ENCODE measurements around the gene SCAI.
A peak's percentile ranks its signal among the peaks of the same experiment; 100 is the strongest.
"Not testable (repeated sequence)": the region's sequence is repeated elsewhere in the genome, so short reads cannot be mapped to it uniquely, and the experiment has no call there.

Gene SCAI

DNA sequence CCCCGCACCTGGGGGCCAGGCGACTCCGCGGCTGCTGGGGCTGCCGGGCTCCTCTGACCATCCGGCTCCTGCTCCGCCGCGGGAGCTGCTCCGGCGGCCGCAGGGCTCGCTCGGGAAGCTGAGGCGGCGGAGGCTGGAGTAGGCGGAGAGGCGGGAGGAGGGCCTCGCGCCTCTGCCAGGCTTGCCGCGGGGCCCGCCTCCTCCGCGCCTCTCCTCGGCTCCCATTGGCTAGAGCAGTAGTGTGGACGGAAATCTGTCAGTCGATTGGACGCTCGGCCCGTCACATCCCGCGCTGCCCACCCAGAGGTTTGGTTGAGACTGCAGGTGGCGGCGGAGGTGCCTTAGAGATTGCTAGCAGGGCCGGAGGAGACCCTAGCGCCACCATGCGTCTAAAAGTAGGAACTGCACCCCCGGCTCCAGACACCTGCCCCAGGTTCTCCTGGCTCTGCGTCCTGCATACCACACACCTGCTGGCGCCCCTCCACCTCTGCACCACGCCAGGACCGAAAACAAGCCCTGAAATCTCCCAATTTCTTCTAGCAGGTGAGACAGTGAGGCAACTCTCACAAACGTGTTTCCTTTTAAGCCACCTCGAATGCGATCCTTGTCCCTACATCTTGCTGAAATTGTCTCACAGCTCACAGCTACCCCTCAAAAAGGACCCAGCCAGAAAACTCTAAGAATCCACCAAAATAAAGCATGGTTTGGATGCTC, at the start of gene SCAI:
SCAI (minus strand) TSS at position 152 of the 714 bp plus-strand sequence; CDS start at position 61, 91 bp downstream.
- peak; percentile 99 for DNase-seq

DNA sequence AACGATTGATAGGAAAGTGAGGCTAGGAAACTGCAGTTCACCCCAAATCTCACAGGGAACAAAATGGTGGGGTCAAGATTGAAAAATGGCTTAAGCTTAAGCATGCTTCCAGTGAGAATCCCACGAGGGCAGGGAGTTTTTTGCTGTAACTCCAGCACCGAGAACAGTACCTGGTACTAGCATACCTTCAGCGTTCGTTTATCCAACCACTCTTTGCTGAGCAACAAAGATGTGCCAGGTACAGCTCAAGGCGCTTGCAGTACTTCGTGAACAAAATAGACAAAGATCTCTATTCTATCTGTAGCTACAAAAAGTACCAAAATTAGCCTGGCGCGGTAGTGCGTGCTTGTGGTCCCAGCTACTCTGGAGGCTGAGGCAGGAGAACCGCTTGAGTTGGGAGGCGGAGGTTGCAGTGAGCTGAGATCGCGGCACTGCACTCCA, 47.1 kb upstream of the SCAI start:
- no peak for DNase-seq

DNA sequence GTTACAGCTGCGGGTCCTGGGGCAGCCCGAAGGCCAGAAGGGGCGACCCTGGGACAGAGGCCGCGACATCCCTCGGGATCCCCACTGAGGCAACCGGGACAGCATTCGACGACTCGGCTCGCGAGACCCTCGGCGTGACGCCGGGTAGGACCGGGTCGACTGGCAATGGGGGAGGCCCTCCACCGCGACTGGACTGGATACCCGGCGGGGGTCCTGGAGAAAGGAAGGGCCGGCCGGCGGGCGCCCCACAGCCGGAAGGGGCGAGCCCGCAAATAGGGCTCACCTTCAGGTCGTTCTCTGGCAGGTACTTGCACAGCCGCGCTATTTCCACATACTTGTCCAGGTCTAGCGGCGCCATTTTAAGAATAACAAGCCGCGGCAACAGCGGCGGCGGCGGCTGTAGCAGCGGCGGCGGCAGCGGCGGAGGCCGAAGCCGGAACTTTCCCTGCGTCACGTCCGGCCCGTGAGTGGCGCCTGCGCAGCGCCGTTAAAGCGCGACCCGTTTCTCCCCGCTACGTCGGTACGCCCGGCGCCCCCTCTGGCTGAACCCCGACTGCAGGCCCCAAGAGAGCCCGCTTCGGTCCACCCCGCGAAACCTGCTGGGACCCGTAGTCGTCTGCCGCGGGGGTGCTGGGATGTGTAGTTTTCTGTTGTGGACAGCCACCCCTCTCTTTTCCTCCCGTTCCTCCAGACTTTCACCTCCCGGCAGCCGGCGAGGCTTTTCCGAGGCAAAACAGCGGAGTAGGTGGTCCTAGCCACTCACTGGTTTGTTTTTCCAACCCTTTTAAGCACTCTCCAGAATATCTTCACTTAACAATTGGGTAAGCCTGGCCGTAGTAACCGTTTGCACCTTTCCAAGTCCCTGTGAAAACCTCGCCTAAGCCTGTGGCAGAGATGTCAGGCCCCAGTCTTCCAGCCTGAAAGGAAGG, 46.3 kb upstream of the SCAI start, which contains the start of gene PPP6C:
PPP6C (minus strand) TSS at position 443 of the 929 bp plus-strand sequence; CDS start at position 358, 85 bp downstream.
- peak; percentile 95 for DNase-seq

DNA sequence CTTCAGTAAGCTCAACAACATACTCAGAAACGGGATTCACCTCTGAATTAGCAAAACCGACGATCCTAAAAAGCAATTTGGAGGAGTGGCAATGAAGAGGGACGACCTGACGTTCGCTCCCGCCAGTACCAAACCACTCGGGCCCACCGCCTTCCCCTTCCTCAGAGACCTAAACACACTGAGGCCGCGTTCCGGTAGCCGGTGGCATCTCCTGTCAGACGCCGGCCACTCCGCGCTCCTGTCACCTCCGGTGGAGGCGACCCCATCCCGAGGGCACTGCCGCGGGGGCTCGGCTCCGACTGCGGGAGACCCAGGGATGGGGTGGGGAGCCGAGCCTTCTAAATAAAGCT, 45.7 kb upstream of the SCAI start:
- DNase-seq: peak; percentile 15

DNA sequence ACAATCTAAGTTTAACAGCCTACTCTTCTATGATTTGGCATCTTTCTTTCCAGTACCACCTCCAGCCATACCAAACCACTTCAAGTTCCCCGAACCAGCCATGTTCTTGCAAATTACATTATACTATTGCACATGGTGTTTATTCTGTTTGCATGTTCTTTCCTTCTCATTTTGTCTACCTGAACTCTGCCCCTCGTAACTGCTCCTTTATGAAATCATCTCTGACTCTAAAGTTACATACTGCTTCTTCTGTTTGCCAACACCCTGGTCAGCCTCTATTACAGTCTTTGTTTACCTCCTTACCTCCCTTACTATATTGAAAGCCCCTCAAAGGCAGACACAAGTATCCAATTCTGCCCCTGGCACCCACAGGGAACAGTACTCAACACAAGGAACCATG, 40.2 kb upstream of the SCAI start:
- no peak for DNase-seq

DNA sequence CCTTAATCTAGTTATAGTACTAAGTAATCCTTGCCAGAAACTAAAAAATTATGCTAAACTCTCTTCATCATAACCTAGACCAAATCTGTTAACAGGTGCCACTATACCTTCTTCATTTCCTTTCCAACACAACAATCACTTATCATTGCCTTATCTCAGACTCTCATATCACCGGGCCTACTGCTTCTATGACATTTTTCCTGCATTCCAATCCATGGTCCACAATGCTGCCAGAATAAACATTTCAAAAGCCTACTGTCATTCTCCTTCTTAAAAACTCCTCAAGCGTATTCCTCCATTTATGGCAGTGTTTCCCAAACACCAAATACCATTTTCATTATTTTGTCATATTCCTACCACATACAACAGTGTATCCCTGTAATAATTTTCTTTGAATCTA, 39.7 kb upstream of the SCAI start:
- peak; percentile 60 for DNase-seq

DNA sequence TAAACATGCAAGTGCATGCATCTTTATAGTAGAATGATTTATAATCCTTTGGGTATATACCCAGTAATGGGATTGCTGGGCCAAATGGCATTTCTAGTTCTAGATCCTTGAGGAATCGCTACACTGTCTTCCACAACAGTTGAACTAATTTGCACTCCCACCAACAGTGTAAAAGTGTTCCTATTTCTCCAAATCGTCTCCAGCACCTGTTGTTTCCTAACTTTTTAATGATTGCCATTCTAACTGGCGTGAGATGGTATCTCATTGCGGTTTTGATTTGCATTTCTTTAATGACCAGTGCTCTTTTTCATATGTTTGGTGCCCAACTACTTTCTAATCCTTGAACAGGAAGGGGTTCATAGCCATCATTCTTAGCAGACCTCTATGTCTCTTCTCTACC, 38.4 kb upstream of the SCAI start:
- not testable (repeated sequence) for DNase-seq

DNA sequence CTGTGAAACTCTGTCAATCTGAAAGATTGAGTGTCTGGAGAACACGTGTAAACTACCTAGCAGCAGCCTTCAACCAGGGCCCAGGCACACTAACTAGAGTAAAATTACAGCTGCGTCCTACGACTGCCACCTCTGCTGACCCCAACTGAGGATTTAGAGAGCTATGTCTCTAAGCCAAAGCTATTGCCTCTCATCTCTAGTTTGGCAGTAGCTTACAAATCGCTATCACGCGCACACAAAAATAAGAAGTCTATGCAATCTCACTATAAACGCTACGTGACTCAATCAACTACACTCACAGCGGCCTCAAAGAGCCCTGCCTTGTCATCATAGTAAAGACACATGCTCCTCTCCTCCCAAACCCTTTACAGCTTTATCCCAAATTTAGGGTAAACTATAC, 37.5 kb upstream of the SCAI start:
- DNase-seq: no peak

DNA sequence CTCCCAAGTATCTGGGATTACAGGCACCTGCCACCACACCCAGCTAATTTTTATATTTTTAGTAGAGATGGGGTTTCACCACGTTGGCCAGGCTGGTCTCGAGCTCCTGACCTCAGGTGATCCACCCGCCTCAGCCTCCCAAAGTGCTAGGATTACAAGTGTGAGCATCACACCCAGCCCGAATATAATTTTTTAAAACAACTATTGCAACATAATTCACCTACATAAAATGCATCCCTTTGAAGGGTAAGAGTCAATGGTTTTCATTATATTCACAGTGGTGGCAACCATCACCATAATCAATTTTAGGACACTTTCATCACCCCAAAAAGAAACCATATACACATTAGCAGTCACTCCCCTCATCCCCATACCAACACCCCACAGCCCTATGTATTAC, 36.4 kb upstream of the SCAI start:
- not testable (repeated sequence) for DNase-seq

DNA sequence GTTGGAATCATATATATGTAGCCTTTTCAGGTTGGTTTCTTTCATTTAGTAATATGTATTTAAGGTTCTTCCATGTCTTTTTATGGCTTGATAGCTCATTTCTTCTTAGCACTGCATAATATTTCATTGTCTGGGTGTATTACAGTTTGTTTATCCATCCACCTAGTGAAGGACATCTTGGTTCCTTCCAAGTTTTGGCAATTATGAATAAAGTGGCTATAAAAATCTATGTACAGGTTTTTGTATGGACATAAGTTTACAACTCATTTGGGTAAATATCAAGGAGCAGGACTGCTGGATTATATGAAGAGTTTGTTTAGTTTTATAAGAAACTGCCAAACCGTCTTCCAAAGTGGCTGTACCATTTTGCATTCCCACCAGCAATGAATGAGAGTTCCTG, 34.6 kb upstream of the SCAI start:
- no peak for DNase-seq

DNA sequence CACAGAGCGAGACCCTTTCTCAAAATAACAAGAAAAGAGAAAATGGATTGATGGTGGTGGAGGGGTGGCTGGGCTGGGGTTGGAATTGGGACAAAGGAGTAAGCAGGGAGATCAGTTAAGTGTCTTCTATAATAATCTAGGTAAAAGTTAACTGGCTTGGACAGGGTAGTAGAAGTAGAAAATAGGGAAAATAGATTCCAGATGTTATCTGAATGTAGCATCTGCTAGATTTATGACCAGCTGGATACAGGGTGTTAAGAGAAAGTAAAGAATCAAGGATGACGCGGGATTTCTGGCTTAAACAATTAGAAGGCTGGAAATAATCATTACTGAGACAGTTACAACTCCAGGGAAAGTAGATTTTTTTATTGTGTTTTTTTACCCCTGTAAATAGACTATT, 33.3 kb upstream of the SCAI start:
- DNase-seq: no peak

DNA sequence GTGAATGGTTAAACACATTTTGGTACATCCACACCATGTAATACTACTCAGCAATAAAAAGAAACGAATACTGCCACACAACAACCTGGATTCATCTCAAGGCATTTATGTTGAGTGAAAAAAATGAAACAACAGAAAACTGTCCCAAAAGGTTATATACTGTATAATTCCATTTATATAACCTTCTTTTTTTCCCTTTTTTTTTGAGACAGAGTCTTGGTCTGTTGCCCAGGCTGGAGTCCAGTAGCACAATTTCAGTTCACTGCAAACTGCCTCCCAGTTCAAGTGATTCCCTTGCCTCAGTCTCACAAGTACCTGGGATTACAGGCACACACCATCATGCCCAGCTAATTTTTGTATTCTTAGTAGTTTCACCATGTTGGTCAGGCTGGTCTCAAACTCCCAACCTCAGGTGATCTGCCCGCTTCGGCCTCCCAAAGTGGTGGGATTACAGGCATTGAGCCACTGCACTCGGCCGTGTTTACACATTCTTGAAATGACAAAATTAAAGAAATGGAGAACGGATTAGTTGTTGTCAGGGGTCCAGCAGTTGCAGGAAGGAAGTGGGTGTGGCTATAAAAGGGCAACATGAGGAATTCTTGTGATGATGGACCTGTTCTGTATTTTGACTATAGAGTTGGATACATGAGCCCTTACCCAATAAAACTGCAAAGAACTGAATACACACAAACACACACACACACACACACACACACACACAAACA, 28.9 kb upstream of the SCAI start:
- peak; percentile 20 for DNase-seq

DNA sequence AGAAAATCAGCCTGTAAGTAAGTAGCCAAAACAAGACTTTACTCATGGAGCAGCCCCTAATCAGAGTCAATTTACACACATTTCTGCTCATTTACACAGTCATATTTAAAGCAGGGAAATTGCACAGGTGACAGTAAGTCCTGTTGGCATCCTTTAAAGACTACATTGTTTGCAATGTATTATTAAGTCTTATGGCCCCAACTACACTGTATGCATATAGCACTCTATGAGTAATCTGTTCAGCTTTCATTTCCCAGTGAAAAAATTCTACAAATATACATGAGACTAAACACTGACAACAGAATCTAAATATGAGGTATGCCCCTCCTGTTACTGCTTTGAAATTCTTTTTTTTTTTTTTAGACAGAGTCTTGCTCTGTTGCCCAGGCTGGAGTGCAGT, 26.6 kb upstream of the SCAI start:
- no peak for DNase-seq

DNA sequence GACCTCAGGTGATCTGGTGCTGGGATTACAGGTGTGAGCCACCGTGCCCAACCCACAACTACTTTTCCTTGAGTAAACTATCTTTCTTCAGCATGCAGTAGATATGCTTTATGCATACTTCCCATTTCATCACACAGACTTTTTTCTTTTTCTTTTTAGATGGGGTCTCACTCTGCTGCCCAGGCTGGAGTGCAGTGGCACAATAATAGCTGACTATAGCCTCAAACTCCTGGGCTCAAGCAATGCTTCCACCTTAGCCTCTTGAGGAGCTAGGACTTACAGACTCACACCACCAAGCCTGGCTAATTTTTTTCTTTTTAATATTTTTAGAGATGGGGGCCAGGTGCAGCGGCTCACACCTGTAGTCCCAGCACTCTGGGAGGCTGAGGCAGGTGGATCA, 23.4 kb upstream of the SCAI start:
- DNase-seq: no peak

DNA sequence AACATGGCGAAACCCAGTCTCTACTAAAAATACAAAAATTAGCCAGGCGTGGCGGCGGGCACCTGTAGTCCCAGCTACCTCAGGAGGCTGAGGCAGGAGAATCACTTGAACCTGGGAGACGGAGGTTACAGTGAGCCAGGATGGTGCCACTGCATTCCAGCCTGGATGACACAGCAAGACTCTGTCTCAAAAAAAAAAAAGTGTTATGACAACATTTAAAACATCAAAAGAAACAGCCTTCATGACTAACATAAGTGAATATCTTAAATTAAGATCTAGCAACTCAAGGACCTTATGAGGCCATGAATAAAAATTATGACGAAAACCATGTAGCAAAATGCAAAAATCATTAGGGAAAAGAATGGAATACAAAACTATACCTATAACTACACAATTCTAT, 19.6 kb upstream of the SCAI start:
- not testable (repeated sequence) for DNase-seq

DNA sequence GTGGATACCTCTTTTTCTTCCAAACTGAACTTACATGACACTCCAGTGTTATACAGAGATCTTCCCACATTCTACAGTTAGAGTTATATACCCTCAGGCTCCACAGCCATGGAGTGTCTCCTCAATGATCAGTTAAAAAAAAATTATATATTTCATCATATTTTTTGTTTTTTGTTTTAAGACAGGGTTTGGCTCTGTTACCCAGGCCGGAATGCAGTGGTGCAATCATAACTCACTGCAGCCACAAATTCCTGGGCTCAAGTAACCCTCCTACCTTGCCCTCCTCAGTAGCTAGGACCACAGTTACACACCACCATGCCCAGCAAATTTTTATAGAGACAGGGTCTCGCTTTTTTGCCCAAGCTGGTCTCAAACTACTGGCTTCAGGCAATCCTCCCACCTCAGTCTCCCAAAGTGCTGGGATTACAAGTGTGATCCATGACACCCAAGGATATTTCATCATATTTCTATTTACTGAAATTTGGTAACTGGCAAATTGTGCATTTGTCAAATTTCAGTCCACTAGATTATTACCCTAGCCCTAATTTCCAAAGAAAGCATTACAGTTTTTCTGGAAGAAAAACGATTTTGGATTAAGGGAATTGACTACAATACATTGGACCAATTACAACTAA, 18.1 kb upstream of the SCAI start:
- DNase-seq: peak; percentile 69

DNA sequence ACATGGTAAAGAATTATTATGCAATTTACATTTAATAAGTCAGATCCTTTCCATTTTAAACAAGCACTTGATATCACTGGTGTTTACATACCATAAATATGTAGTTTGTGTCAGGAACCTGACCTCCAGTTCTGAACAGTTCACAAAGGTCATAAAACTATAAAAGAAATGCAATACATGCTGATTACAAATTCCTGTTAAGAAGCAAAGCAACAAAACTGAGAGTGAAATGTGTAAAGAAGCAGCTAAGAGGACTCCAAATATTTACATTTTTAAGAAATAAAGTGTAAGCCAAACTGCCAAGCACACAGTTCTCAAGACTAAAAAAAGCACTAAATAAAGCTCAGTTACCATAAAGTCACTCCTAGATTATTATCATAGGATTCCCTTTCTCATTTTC, 17.4 kb upstream of the SCAI start:
- no peak for DNase-seq

DNA sequence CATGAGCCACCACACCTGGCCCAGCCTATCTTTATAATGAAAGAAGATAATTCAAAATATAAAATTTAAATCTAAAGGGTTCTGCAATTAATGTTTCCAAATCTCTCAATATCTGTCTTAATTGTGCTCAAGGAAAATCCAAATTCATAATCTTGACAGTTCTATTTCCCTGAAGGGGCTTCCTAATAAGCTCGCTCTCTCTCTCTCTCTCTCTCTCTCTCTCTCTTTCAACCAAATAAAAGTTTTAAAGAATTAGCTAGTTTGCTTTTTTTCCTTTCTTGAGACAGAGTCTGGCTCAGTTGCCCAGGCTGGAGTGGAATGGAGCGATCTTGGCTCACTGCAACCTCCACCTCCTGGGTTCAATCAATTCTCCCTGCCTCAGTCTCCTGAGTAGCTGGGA, 13.2 kb upstream of the SCAI start:
- DNase-seq: no peak

DNA sequence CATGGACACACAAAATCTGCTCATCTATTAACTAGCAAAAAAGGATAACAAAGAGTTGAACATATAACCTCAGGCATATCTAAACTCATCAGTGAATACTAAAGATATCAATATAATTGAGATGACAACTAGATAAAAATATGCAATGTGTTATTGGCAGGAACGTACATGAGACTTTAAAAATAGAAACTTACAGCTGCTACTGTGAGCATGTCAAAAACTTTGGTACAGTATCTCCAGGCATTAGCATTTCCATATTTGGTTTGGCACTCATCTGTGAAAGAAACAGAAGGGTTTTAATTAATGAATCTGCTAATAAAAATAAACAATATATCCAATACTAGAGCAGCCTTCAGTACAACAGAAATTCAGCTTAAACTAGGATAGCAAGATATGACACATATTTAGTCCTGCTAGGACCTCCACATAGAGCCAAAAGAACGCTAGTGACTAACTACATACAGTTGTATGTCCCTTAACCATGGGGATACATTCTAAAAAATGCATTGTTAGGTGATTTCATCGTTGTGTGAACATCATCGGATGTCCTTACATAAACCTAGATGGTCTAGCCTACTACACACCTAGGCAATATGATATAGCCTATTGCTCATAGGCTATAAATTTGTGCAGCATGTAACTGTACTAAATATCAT, 10.5 kb upstream of the SCAI start:
- no peak for DNase-seq

DNA sequence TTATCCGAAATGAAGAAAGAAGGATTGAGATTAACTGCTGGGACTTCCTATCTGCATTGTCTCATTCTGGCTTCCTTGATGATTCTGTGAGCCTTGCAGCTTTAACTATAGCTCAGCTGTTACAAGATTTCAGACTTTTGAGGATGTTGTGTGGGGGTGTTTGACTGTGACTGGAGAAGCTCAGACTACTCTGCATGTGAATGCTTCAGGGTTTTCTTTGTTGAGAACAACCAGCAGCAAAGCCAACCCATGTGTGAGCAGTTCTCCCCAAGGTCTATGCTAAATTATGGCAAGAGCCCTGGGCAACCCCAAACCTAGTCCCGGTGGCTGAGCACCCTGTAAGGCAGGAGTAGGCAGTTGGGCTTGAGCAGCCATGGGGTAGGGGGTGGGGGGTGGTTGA, 8.4 kb upstream of the SCAI start:
- DNase-seq: no peak

DNA sequence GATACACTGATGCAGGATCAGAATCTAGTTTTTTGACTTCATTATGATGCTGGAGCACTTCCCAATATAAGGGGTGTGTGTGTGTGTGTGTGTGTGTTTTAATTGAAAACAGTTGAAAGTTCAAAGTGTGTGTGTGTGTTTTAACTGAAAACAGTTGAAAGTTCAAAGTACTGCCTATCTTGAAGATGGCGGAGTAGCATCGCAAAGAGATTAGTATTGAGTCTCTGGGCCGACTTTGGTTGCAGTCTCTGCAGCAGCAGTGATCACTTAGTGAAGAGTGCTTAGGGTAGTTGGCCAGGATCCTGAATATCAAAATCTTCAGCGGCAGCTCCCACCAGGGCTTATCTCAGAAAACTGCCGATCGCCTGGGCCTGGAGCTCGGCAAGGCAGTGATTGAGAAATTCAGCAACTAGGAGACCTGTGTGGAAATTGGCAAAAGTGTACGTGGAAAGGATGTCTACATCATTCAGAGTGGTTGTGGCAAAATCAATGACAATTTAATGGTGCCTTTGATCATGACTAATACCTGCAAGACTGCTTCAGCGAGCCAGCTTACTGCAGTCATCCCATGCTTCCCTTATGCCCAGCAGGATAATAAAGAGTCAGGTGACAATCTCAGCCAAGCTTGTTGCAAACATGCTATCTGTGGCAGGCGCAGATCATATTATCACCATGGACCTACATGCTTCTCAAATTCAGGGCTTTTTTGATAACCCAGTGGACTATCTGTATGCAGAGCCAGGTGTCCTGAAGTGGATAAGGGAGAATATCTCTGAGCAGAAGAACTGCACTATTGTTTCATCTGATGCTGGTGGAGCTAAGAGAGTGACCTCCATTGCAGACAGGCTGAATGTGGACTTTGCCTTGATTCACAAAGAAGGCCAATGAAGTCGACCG, 7.3 kb upstream of the SCAI start:
- no peak for DNase-seq

Data from EL (cell line).